IMR-90 (cell line): Measurements from ENCODE around the gene PYDC2. TPM values are rescaled to one million over a fixed set of nuclear protein-coding genes. Genes with fewer than 3 reads are reported as not detected.

Source experiments
- ATAC-seq: fragments of 200-7000 bp; cut with Tn5 transposase; 2 replicates; pipeline ENCODE4 v1.9.1; 2020; ENCODE audit warnings: low read depth, mild to moderate bottlenecking, moderate library complexity
- BruUV-seq: library from RNA; stranded (reverse); fragments of 400-500 nt; replicated peaks from 2 replicates; lab custom pipeline; 2021; lab: Mats Ljungman, UMichigan
- CTCF ChIA-PET: fragments of 300-600 bp; formaldehyde crosslinking; extraction: SDS; loops from one replicate; lab custom pipeline; 2021; ENCODE audit warnings: antibody characterized with exemption; lab: Yijun Ruan, JAX
- POLR2A ChIA-PET: fragments of 300-600 bp; sonication (Branson Sonifier 250); formaldehyde crosslinking; loops from one replicate; lab custom pipeline; 2022; ENCODE audit warnings: antibody characterized with exemption; ENCODE audit not compliant: unreplicated experiment; lab: Charles Lee
- DNase-seq: peaks from one replicate; pipeline ENCODE4 v3.0.0; 2013
- H2AFZ ChIP-seq: replicated peaks from 2 replicates; pipeline ENCODE3; 2013; ENCODE audit warnings: low read length, mild to moderate bottlenecking; ENCODE audit not compliant: poor library complexity
- H2AK5ac ChIP-seq: 2 replicates; pipeline ENCODE4 v1.6.1; 2013; ENCODE audit warnings: low read depth, low read length, inconsistent platforms
- H2AK9ac ChIP-seq: replicated peaks from 2 replicates; pipeline ENCODE3; 2013; ENCODE audit warnings: mild to moderate bottlenecking, low read depth, low read length, moderate library complexity; ENCODE audit not compliant: poor library complexity
- H2BK120ac ChIP-seq: 2 replicates; pipeline ENCODE4 v1.6.1; 2013; ENCODE audit warnings: low read depth, low read length, inconsistent platforms
- H2BK15ac ChIP-seq: 3 replicates; pipeline ENCODE4 v1.6.1; 2013; ENCODE audit warnings: low read depth, low read length, inconsistent platforms
- H2BK20ac ChIP-seq: 2 replicates; pipeline ENCODE4 v1.6.1; 2013; ENCODE audit warnings: low read depth, mild to moderate bottlenecking, inconsistent platforms, low read length, moderate library complexity
- H2BK5ac ChIP-seq: 2 replicates; pipeline ENCODE4 v1.6.1; 2013; ENCODE audit warnings: mild to moderate bottlenecking, low read depth, low read length, inconsistent platforms; ENCODE audit not compliant: poor library complexity, severe bottlenecking
- H3K14ac ChIP-seq: replicated peaks from 2 replicates; pipeline ENCODE4 v1.6.1; 2013; ENCODE audit warnings: low read depth, low read length, inconsistent platforms
- H3K18ac ChIP-seq: 2 replicates; pipeline ENCODE4 v1.6.1; 2013; ENCODE audit warnings: low read depth, low read length, control low read depth
- H3K23ac ChIP-seq: 2 replicates; pipeline ENCODE4 v1.6.1; 2013; ENCODE audit warnings: low read depth, low read length, inconsistent platforms
- H3K27ac ChIP-seq: 2 replicates; pipeline ENCODE4 v1.5.1; 2013; ENCODE audit warnings: mild to moderate bottlenecking, control low read depth, low read length; ENCODE audit not compliant: insufficient read depth
- H3K27me3 ChIP-seq: 2 replicates; pipeline ENCODE4 v1.6.1; 2013; ENCODE audit warnings: low read length; ENCODE audit not compliant: control insufficient read depth, insufficient read depth
- H3K36me3 ChIP-seq: 2 replicates; pipeline ENCODE4 v1.6.1; 2013; ENCODE audit warnings: low read length, mixed read lengths; ENCODE audit not compliant: control insufficient read depth, insufficient read depth
- H3K4ac ChIP-seq: 2 replicates; pipeline ENCODE4 v1.6.1; 2013; ENCODE audit warnings: low read depth, low read length, inconsistent platforms
- H3K4me1 ChIP-seq: 2 replicates; pipeline ENCODE4 v1.6.1; 2013; ENCODE audit warnings: low read length, mixed read lengths; ENCODE audit not compliant: control insufficient read depth, insufficient read depth
- H3K4me2 ChIP-seq: 2 replicates; pipeline ENCODE4 v1.6.1; 2013; ENCODE audit warnings: low read depth, mild to moderate bottlenecking, control low read depth, low read length, moderate library complexity
- H3K4me3 ChIP-seq: 2 replicates; pipeline ENCODE4 v1.5.1; 2013; ENCODE audit warnings: low read depth, mild to moderate bottlenecking, control low read depth, low read length, moderate library complexity; ENCODE audit not compliant: insufficient read depth
- H3K56ac ChIP-seq: 2 replicates; pipeline ENCODE4 v1.6.1; 2013; ENCODE audit warnings: low read length, inconsistent platforms; ENCODE audit not compliant: insufficient read depth; ENCODE audit errors: extremely low read depth
- H3K79me1 ChIP-seq, 2 experiments: 2 replicates each; pipeline ENCODE4 v1.6.1; 2013; ENCODE audit warnings: low read length in 2 of 2, inconsistent platforms in 1 of 2, low read depth in 1 of 2
- H3K9ac ChIP-seq: 2 replicates; pipeline ENCODE4 v1.6.1; 2013; ENCODE audit warnings: low read depth, low read length, control low read depth
- H3K9me1 ChIP-seq: 2 replicates; pipeline ENCODE4 v1.6.1; 2013; ENCODE audit warnings: low read length, inconsistent platforms; ENCODE audit not compliant: insufficient read depth
- H3K9me3 ChIP-seq: 2 replicates; pipeline ENCODE4 v1.6.1; 2013; ENCODE audit warnings: low read length; ENCODE audit not compliant: control insufficient read depth, insufficient read depth
- H4K20me1 ChIP-seq: 2 replicates; pipeline ENCODE4 v1.6.1; 2013; ENCODE audit warnings: low read length, inconsistent platforms; ENCODE audit not compliant: insufficient read depth
- H4K5ac ChIP-seq: 2 replicates; pipeline ENCODE4 v1.6.1; 2013; ENCODE audit warnings: mild to moderate bottlenecking, low read depth, low read length, control low read depth
- H4K8ac ChIP-seq, 2 experiments: 2 replicates each; pipeline ENCODE4 v1.6.1; 2013; ENCODE audit warnings: low read depth in 2 of 2, low read length in 2 of 2, control low read depth in 1 of 2, inconsistent platforms in 1 of 2
- H4K91ac ChIP-seq: 2 replicates; pipeline ENCODE4 v1.6.1; 2013; ENCODE audit warnings: low read depth, low read length, inconsistent platforms; ENCODE audit not compliant: insufficient read depth
- BHLHE40 ChIP-seq: fragments of 150-350 bp; IDR thresholded peaks from 2 replicates; pipeline ENCODE4 v1.6.1; 2016; ENCODE audit warnings: mild to moderate bottlenecking, low read depth, low read length
- CEBPB ChIP-seq: IDR thresholded peaks from 2 replicates; pipeline ENCODE4 v1.6.1; 2012; ENCODE audit warnings: low read depth, low read length, improper control_type of control experiment
- ELK1 ChIP-seq: fragments of 150-350 bp; IDR thresholded peaks from 2 replicates; pipeline ENCODE4 v1.6.1; 2016; ENCODE audit warnings: low read depth, mild to moderate bottlenecking, low read length, moderate library complexity, borderline replicate concordance
- MAFK ChIP-seq: IDR thresholded peaks from 2 replicates; pipeline ENCODE4 v1.6.1; 2012; ENCODE audit warnings: low read depth, low read length, improper control_type of control experiment
- MAZ ChIP-seq: IDR thresholded peaks from 2 replicates; pipeline ENCODE4 v1.6.1; 2012; ENCODE audit warnings: low read depth, mild to moderate bottlenecking, low read length, improper control_type of control experiment, moderate library complexity, borderline replicate concordance
- MXI1 ChIP-seq: IDR thresholded peaks from 2 replicates; pipeline ENCODE4 v1.6.1; 2012; ENCODE audit warnings: low read depth, mild to moderate bottlenecking, low read length, moderate library complexity, borderline replicate concordance
- NFE2L2 ChIP-seq: fragments of 150-350 bp; IDR thresholded peaks from 2 replicates; pipeline ENCODE4 v1.6.1; 2016; ENCODE audit warnings: low read depth, mild to moderate bottlenecking, low read length
- POLR2A ChIP-seq: IDR thresholded peaks from 2 replicates; pipeline ENCODE4 v1.6.1; 2012; ENCODE audit warnings: mild to moderate bottlenecking, low read depth, low read length
- RAD21 ChIP-seq: IDR thresholded peaks from 2 replicates; pipeline ENCODE4 v1.6.1; 2012; ENCODE audit warnings: low read length, improper control_type of control experiment
- RCOR1 ChIP-seq: IDR thresholded peaks from 2 replicates; pipeline ENCODE4 v1.6.1; 2012; ENCODE audit warnings: mild to moderate bottlenecking, low read length, improper control_type of control experiment; ENCODE audit not compliant: insufficient replicate concordance
- RFX5 ChIP-seq: IDR thresholded peaks from 2 replicates; pipeline ENCODE4 v1.8.0; 2012; ENCODE audit warnings: low read depth, mild to moderate bottlenecking, low read length, moderate library complexity
- SMC3 ChIP-seq: fragments of 150-350 bp; IDR thresholded peaks from 2 replicates; pipeline ENCODE4 v1.6.1; 2016; ENCODE audit warnings: low read depth, mild to moderate bottlenecking, antibody characterized with exemption, low read length, moderate library complexity
- USF2 ChIP-seq: fragments of 150-350 bp; IDR thresholded peaks from 2 replicates; pipeline ENCODE4 v1.6.1; 2017; ENCODE audit warnings: mild to moderate bottlenecking, antibody characterized with exemption, low read length, low read depth
- WGBS, 2 experiments: methylation state at CpG; one replicate each; pipeline versions ENCODE4 v1.1.5 to v1.1.7; 2013; ENCODE audit warnings: missing lambda C conversion rate in 2 of 2; ENCODE audit not compliant: insufficient read length in 1 of 2; ENCODE audit errors: extremely low coverage in 2 of 2; 5-methylcytosine and 5-hydroxymethylcytosine counted together
- dilution Hi-C: fragments of 300-500 bp; cut with HindIII; formaldehyde crosslinking; loops from one replicate; pipeline ENCODE4 v1.14.3; 2018; ENCODE audit warnings: low sequenced_read_pairs; ENCODE audit not compliant: unreplicated experiment
- in situ Hi-C: fragments of 300-500 bp; cut with MboI; formaldehyde crosslinking; loops from 3 replicates; pipeline ENCODE4 v1.14.3; 2019; ENCODE audit warnings: low sequenced_read_pairs, inconsistent platforms, mixed read lengths
- intact Hi-C: fragments of 100-400 bp; cut with micrococcal nuclease; formaldehyde crosslinking; loops from 2 replicates; pipeline ENCODE4 v1.10.0; 2022
- polyA plus RNA-seq, 3 experiments: library from polyadenylated mRNA; depleted of rRNA; stranded (reverse); fragments of >200 nt; gene quantifications; 2 replicates each; pipeline ENCODE4 v1.2.3, GENCODE V29; 2012; ENCODE audit warnings: low replicate concordance in 1 of 3
- total RNA-seq: library from RNA; depleted of rRNA; stranded (reverse); fragments of >200 nt; gene quantifications from 2 replicates; pipeline ENCODE4 v1.2.3, GENCODE V29; 2012

Gene PYDC2
- total and polyA plus RNA-seq, 2 of the 4 experiments (the other 2 are of a cell fraction) = not detected

GRCh38 chr3:191449256-191449655, 11.7 kb upstream of the PYDC2 start:
- H2BK120ac ChIP-seq = no peak overlapping the region
- no peaks in the 10 kb centered on the region for H3K36me3 ChIP-seq
- no peak overlapping the region for H3K4ac ChIP-seq
- H3K4me2 ChIP-seq = no peak overlapping the region
- H3K14ac ChIP-seq = no peak overlapping the region
- no peak overlapping the region for H2BK20ac ChIP-seq
- no peaks in the 10 kb centered on the region for H3K27me3 ChIP-seq
- no peak overlapping the region for H2AFZ ChIP-seq
- dilution Hi-C loops = no loop called here
- no CpG with 5 or more reads among the region's 1 CpG for WGBS, 2 experiments
- H3K27ac ChIP-seq = no peak overlapping the region
- H3K18ac ChIP-seq = no peak overlapping the region
- no peak overlapping the region for H2BK5ac ChIP-seq
- ATAC-seq (no peak), DNase-seq (no peak)
- TF ChIP-seq BHLHE40 (no peak), CEBPB (no peak), USF2 (no peak), POLR2A (no peak), SMC3 (no peak), NFE2L2 (no peak), MXI1 (no peak), ELK1 (no peak), RAD21 (no peak), RCOR1 (no peak), MAFK (no peak), MAZ (no peak), RFX5 (no peak)
- no peaks in the 10 kb centered on the region for H3K79me1 ChIP-seq
- H3K23ac ChIP-seq = no peak overlapping the region
- no peak overlapping the region for H4K91ac ChIP-seq
- H4K5ac ChIP-seq = no peak overlapping the region
- intact Hi-C loops = no loop called here
- H3K56ac ChIP-seq = no peak overlapping the region
- H2AK5ac ChIP-seq = no peak overlapping the region
- H2AK9ac ChIP-seq = no peak overlapping the region
- no peak overlapping the region for H2BK15ac ChIP-seq
- POLR2A ChIA-PET = no interaction called here
- BruUV-seq = no TSS peak
- no peaks in the 10 kb centered on the region for H4K20me1 ChIP-seq
- in situ Hi-C loops = no loop called here
- CTCF ChIA-PET = no interaction called here
- no peaks in the 10 kb centered on the region for H3K4me1 ChIP-seq
- H4K8ac ChIP-seq = no peak overlapping the region
- no peak overlapping the region for H3K9ac ChIP-seq
- no peaks in the 10 kb centered on the region for H3K9me3 ChIP-seq
- no peak overlapping the region for H3K4me3 ChIP-seq
- H3K9me1 ChIP-seq = no peaks in the 10 kb centered on the region
